ENCODE data around the gene DPP10.

- no peak for TF ChIP-seq SP1 (IDR thresholded peaks at IDR 0.05)
- no peak for TF ChIP-seq HDGF (IDR thresholded peaks at IDR 0.05; ENCODE audit: borderline replicate concordance)
- TF ChIP-seq ELF4 (IDR thresholded peaks at IDR 0.05): no peak
These were observed 245.8 kb downstream of the DPP10 start for GRCh38 chr2:114688241-114688640.
